Sigmoid colon (tissue), 4 donors: ENCODE results near the gene GMNN.

Source experiments
- EP300 ChIP-seq, 4 donors: sonication (generic); formaldehyde crosslinking; IDR thresholded peaks; one replicate each; pipeline ENCODE4 v1.6.1; 2017; ENCODE audit warnings: antibody characterized with exemption in 4 of 4
- POLR2A ChIP-seq, 2 donors: fragments of 450-650 bp; IDR thresholded peaks; one replicate each; pipeline ENCODE4 v1.6.1; 2016; ENCODE audit warnings: antibody characterized with exemption in 2 of 2, mild to moderate bottlenecking in 2 of 2, moderate library complexity in 2 of 2
- POLR2AphosphoS5 ChIP-seq, 4 donors: sonication (generic); formaldehyde crosslinking; IDR thresholded peaks; one replicate each; pipeline ENCODE4 v1.6.1; 2017; ENCODE audit warnings: antibody characterized with exemption in 4 of 4
- TF ChIP-seq, protein P1 (sequence below), 4 experiments: fragments of 450-650 bp in 3 of 4; fragments of 200-600 bp in 1 of 4; IDR thresholded peaks; one replicate each; pipeline ENCODE4 v1.5.1; 2016 to 2019; ENCODE audit warnings: antibody characterized with exemption in 4 of 4, mild to moderate bottlenecking in 3 of 4, moderate library complexity in 2 of 4

DNA sequence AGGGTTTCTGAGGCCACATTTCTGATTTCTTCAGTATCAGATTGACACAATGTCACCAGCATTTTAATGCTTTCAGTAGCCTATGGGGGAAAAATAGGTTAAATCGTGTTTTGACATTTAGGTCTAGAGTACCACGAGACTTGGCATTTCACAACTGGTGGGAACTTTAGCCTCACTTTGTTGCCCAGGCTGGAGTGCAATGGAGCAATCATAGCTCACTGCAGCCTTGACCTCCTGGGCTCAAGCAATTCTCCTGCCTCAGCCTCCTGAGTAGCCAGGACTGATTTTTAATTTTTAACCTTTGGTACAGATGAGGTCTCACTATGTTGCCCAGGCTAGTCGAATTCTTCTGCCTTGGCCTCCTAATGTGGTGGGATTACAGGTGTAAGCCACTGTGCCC, 35.0 kb downstream of the GMNN start:
- no peak for TF ChIP-seq POLR2A (IDR thresholded peaks at IDR 0.05)
- TF ChIP-seq, protein P1, sequence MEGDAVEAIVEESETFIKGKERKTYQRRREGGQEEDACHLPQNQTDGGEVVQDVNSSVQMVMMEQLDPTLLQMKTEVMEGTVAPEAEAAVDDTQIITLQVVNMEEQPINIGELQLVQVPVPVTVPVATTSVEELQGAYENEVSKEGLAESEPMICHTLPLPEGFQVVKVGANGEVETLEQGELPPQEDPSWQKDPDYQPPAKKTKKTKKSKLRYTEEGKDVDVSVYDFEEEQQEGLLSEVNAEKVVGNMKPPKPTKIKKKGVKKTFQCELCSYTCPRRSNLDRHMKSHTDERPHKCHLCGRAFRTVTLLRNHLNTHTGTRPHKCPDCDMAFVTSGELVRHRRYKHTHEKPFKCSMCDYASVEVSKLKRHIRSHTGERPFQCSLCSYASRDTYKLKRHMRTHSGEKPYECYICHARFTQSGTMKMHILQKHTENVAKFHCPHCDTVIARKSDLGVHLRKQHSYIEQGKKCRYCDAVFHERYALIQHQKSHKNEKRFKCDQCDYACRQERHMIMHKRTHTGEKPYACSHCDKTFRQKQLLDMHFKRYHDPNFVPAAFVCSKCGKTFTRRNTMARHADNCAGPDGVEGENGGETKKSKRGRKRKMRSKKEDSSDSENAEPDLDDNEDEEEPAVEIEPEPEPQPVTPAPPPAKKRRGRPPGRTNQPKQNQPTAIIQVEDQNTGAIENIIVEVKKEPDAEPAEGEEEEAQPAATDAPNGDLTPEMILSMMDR (IDR thresholded peaks at IDR 0.05): no peak
- TF ChIP-seq EP300 (IDR thresholded peaks at IDR 0.05): no peak
- TF ChIP-seq POLR2AphosphoS5 (IDR thresholded peaks at IDR 0.05): no peak
